Inferior parietal cortex (tissue), 1 donor: Measurements from ENCODE around the gene NIPBL.
"Not testable (repeated sequence)": the region's sequence is repeated elsewhere in the genome, so short reads cannot be mapped to it uniquely, and the experiment has no call there.

ENCODE experiments used
- DNase-seq: peaks from one replicate; pipeline ENCODE4 v3.0.0-alpha.2; 2016; ENCODE audit errors: extremely low spot score

Gene NIPBL

DNA sequence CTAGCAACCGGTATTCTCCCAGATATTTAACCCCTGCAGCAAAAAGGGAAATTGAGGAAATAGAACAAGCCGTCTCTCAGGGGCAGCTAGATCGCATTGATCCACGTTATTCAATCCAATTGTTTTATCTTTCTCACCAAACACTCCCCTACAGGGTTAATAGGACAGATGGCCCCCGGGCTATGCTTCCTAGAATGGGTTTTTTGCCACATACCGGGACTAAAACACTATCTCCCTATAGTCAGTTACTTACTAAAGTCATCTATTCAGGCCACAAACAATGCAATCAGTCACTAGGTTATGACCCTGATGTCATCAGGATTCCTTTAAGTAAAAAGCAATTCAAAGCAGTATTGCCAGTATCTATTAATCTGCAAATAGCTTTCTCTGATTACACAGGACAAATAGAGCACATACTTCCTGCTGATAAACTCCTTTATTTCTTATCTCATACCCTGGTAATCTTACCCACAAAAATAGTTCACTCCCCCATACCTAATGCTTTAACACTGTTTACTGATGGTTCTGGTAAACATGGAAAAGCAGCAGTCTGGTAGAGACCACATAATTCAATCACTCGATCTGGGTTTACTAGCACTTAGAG is 213.7 kb downstream of the NIPBL start:
- no peak for DNase-seq

DNA sequence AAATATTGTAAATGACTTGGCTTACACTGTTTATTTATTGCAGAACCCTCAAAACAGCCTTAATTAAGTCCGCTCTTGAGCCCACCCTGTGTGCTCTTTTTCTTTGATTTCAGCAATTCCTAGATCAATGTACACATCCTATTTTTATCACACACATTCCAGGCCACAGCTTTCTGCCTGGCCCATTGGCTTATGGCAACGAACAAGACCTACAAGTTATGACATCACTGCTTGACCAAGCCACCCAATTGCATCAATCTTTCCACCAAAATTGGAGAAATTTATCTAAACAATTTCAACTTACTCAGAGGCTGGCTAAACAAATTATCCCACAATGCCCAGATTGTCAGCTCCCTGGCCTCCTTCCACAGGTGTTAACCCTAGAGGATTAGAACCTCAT is 214.2 kb downstream of the NIPBL start:
- DNase-seq = no peak

DNA sequence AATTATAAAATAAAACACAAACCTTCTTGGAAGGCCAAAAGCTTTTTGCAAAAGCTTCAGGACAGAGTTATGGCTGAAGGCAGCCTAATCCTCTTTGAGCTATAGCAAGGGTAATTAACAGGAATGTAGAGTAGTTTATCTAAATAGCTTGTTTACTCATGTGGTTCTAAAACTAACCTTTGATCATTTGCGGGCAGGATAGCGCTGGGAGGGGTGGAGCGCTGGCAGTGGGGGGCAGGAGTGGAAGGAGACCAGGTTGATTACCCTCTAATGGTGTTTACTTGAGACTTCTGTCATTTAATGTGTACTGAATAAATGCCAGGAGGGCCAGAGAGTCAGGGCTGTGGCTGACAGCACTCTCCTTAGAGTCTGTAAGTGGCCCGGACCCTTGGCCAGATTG is 217.2 kb downstream of the NIPBL start:
- not testable (repeated sequence) for DNase-seq

DNA sequence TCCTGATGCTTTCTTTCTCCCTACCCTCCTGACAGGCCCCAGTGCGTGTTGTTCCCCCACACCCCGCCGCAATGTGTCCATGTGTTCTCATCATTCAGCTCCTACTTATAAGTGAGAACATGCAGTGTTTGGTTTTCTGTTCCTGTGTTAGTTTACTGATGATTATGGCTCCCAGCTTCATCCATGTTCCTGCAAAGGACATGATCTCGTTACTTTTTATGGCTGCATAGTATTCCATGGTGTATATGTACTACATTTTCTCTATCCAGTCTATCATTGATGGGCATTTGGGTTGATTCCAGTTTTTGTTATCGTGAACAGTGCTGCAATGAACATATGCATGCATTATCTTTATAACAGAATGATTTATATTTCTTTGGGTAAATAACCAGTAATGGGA is 222.7 kb downstream of the NIPBL start:
- DNase-seq = not testable (repeated sequence)

DNA sequence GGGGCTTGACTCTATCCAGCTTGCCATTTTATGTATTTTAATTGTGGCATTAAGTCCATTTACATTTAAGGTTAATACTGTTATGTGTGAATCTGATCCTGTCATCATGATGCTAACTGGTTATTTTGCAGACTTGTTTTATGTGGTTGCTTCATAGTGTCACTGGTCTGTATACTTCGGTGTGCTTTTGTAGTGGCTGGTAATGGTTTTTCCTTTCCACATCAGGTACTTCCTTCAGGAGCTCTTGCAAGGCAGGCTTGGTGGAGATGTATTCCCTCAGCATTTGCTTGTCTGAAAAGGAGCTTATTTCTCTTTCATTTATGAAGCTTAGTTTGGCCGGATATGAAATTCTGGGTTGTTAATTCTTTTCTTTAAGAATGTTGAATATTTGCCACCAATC is 226.7 kb downstream of the NIPBL start:
- no peak for DNase-seq

DNA sequence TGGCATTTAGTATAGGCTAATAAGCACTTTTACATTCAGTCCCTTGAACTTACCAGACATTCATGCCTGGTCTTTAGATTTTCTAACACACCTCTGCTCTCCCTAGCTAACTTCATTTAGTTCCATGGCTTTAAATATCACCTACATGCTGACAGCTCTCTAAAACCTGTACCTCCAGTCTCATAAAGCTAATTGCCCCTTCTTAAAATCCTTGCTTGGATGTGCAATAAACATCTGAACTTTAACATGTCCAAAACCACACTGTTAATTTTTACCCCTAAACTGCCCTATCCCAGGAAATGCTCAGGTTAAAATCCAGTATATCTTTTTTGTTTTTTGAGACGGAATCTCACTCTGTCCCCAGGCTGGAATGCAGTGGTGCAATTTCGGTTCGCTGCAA is 232.8 kb downstream of the NIPBL start:
- no peak for DNase-seq

DNA sequence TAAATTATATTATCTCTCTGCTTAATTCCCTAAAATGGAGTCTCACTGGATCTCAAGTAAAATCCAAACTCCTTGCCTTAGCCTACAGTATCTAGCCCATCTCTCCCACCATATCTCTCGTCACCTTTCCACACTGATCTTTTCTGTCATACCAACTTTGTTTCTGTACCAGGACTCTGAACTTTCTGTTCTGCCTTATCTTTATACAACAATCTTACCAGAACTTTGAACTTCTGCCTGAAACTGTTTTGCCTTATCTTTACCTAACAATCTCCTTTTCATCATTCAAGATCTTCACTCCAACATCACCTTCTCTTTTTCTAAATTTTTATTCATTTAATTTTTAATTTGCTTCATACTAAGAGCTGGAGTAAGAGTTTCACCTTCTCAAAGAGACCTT is 233.6 kb downstream of the NIPBL start:
- no peak for DNase-seq

- DNase-seq = no peak
These were observed 235.1 kb downstream of the NIPBL start for GRCh38 chr5:37111426-37112382.

- DNase-seq = no peak
These were observed 235.9 kb downstream of the NIPBL start for GRCh38 chr5:37112383-37112991.
